Measurements from ENCODE around the gene PRKAG2. TPM values are rescaled to one million over a fixed set of nuclear protein-coding genes. Genes with fewer than 3 reads are reported as not detected.
"Not testable (repeated sequence)": the region's sequence is repeated elsewhere in the genome, so short reads cannot be mapped to it uniquely, and the experiment has no call there.

Gene PRKAG2
- polyA plus RNA-seq, 1 of the 3 experiments (the other 2 are of a cell fraction): 51.6 TPM

DNA sequence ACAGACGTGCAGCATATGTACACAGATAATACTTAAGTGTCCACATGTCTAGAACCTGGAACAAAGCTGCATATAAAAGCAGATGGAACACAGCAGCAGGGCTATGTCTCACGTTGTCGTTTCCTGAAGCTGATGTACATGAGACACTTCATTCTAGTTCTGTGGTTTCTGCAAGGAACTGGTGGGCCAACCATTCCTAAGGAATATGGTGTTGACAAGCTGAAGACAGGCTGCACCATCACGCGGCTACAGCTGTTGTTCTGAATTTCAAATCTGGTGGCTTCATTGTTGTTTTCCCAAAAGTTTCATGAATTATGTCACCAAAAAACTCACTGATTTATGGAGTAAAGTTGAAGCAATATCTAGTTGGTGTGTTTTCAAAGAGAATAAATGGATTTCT is 33.7 kb downstream of the PRKAG2 start:
- 60% methylated on average over 5 of the region's 5 CpGs for WGBS (ENCODE audit: low lambda C conversion rate)
- no peak for TF ChIP-seq RXRA (IDR thresholded peaks at IDR 0.05; ENCODE audit: borderline replicate concordance, low read depth)
- TF ChIP-seq EZH2phosphoT487 (IDR thresholded peaks at IDR 0.05; ENCODE audit: borderline replicate concordance, low read depth): no peak
- no peak for TF ChIP-seq PBX3 (IDR thresholded peaks at IDR 0.05)
- TF ChIP-seq EP300 (IDR thresholded peaks at IDR 0.05; ENCODE audit: borderline replicate concordance in 1 of 2, low read depth in 1 of 2, low read length in 1 of 2): no peak
- no peak for TF ChIP-seq POLR2AphosphoS5 (IDR thresholded peaks at IDR 0.05; ENCODE audit: low read depth, low read length)
- TF ChIP-seq CHD2 (IDR thresholded peaks at IDR 0.05; ENCODE audit: low read length, partially characterized antibody): no peak
- no peak for TF ChIP-seq RAD21 (IDR thresholded peaks at IDR 0.05; ENCODE audit: low read length)
- no peak for TF ChIP-seq TEAD4 (IDR thresholded peaks at IDR 0.05; ENCODE audit: borderline replicate concordance, insufficient read depth)
- TF ChIP-seq SIN3A (IDR thresholded peaks at IDR 0.05; ENCODE audit: borderline replicate concordance, low read depth, low read length): no peak
- TF ChIP-seq, protein P1, sequence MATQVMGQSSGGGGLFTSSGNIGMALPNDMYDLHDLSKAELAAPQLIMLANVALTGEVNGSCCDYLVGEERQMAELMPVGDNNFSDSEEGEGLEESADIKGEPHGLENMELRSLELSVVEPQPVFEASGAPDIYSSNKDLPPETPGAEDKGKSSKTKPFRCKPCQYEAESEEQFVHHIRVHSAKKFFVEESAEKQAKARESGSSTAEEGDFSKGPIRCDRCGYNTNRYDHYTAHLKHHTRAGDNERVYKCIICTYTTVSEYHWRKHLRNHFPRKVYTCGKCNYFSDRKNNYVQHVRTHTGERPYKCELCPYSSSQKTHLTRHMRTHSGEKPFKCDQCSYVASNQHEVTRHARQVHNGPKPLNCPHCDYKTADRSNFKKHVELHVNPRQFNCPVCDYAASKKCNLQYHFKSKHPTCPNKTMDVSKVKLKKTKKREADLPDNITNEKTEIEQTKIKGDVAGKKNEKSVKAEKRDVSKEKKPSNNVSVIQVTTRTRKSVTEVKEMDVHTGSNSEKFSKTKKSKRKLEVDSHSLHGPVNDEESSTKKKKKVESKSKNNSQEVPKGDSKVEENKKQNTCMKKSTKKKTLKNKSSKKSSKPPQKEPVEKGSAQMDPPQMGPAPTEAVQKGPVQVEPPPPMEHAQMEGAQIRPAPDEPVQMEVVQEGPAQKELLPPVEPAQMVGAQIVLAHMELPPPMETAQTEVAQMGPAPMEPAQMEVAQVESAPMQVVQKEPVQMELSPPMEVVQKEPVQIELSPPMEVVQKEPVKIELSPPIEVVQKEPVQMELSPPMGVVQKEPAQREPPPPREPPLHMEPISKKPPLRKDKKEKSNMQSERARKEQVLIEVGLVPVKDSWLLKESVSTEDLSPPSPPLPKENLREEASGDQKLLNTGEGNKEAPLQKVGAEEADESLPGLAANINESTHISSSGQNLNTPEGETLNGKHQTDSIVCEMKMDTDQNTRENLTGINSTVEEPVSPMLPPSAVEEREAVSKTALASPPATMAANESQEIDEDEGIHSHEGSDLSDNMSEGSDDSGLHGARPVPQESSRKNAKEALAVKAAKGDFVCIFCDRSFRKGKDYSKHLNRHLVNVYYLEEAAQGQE (IDR thresholded peaks at IDR 0.05; ENCODE audit: low read depth, low read length): no peak
- no peak for TF ChIP-seq NRF1 (IDR thresholded peaks at IDR 0.05; ENCODE audit: low read depth, low read length)
- TF ChIP-seq MEF2A (IDR thresholded peaks at IDR 0.05; ENCODE audit: borderline replicate concordance, low read depth): no peak
- no peak for TF ChIP-seq USF2 (IDR thresholded peaks at IDR 0.05; ENCODE audit: borderline replicate concordance, low read depth, low read length)
- Histone ChIP-seq H3F3A (replicated peaks; ENCODE audit: insufficient read depth) (no peaks in the 10 kb centered on the region), H3K27ac (ENCODE audit: low read depth in 2 of 2, low read length in 1 of 2) (no peak overlapping the region), H3K4me3 (ENCODE audit: low read depth in 2 of 2, low read length in 1 of 2) (no peak overlapping the region), H3K4me1 (ENCODE audit: control insufficient read depth in 1 of 2, insufficient read depth in 2 of 2, low read depth in 1 of 2, low read length in 1 of 2) (no peaks in the 10 kb centered on the region), H3K9ac (no peak overlapping the region), H3K9me3 (no peaks in the 10 kb centered on the region), H3K9me2 (no peaks in the 10 kb centered on the region), H4K20me1 (ENCODE audit: insufficient read depth) (no peaks in the 10 kb centered on the region), H3K36me3 (replicated peaks in 1 of 2; ENCODE audit: control insufficient read depth in 1 of 2, insufficient read depth in 2 of 2, low read length in 1 of 2) (no peaks in the 10 kb centered on the region), H3K4me2 (no peak overlapping the region), H3K27me3 (ENCODE audit: insufficient read depth) (no peaks in the 10 kb centered on the region), H3K79me2 (ENCODE audit: insufficient read depth) (no peaks in the 10 kb centered on the region), H2AFZ (ENCODE audit: low read depth) (no peak overlapping the region)
- POLR2A ChIA-PET: no interaction called here
- CTCF ChIA-PET: interaction anchor here (1.1 kb wide), 1 partner anchor 61 kb away, joined by 4 read pairs; no protein-coding TSS in a partner anchor
- DNase-seq: no peak

DNA sequence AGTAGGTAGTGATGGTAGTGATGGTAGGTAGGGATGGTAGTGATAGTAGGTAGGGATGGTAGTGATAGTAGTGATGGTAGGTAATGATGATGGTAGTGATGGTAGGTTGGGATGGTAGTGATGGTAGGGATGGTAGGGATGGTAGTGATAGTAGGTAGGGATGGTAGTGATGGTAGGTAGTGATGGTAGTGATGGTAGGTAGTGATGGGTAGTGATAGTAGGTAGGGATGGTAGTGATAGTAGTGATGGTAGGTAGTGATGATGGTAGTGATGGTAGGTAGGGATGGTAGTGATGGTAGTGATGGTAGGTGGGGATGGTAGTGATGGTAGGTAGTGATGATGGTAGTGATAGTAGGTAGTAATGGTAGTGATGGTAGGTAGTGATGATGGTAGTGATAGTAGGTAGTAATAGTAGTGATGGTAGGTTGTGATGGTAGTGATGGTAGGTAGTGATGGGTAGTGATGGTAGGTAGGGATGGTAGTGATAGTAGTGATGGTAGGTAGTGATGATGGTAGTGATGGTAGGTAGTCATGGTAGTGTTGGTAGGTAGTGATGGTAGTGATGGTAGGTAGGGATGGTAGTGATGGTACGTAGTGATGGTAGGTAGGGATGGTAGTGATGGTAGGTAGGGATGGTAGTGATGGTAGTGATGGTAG is 35.4 kb downstream of the PRKAG2 start:
- H3K79me2 ChIP-seq (ENCODE audit: insufficient read depth); H3K4me3 ChIP-seq (ENCODE audit: low read depth in 2 of 2, low read length in 1 of 2); H3K27me3 ChIP-seq (ENCODE audit: insufficient read depth); H3F3A ChIP-seq (replicated peaks; ENCODE audit: insufficient read depth); POLR2A ChIA-PET; H4K20me1 ChIP-seq (ENCODE audit: insufficient read depth); H3K4me2 ChIP-seq; H3K9ac ChIP-seq; H3K36me3 ChIP-seq (replicated peaks in 1 of 2; ENCODE audit: control insufficient read depth in 1 of 2, insufficient read depth in 2 of 2, low read length in 1 of 2); DNase-seq; H3K9me2 ChIP-seq; CTCF ChIA-PET; H2AFZ ChIP-seq (ENCODE audit: low read depth); H3K9me3 ChIP-seq; H3K4me1 ChIP-seq (ENCODE audit: control insufficient read depth in 1 of 2, insufficient read depth in 2 of 2, low read depth in 1 of 2, low read length in 1 of 2); H3K27ac ChIP-seq (ENCODE audit: low read depth in 2 of 2, low read length in 1 of 2): not testable (repeated sequence)
- 58% methylated on average over 1 of the region's 1 CpG for WGBS (ENCODE audit: low lambda C conversion rate)
